ENCODE data around the gene MINDY4B.
"Not testable (repeated sequence)": the region's sequence is repeated elsewhere in the genome, so short reads cannot be mapped to it uniquely, and the experiment has no call there.

The MINDY4B gene

DNA sequence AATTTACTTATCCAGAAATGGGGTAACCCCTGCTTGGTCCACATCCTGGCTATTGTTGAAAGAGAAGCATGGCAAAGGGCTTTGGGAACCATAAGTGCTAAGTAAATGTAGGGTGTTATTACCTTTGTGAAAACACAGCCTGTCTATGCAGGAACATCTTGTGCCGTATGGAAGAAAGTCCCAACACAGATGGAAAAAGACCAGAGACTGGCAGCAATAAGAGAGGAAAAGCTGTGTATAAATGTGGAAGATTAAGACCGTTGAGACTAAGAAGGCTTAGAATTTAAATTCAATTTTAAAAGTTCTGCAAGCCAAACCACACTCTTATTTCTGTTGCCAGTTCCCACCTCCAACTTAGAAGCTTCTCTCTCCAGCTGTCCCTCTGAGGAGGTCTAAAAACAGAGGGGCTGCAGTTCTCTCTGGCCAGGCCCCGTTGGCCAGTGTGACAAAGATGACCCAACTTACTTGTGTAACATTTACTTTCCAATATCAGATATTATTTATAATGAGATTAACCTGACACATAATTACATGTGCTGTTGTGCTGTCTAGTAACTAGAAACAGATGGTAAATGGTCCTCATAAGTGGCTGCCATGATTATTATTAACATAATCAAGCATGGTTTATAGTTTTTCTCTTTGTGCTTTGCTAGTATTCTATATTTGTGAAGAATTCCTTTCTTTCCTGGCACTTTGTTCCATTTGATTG, 7.0 kb downstream of the MINDY4B start:
- DNase-seq (ENCODE audit: low spot score): no peak

DNA sequence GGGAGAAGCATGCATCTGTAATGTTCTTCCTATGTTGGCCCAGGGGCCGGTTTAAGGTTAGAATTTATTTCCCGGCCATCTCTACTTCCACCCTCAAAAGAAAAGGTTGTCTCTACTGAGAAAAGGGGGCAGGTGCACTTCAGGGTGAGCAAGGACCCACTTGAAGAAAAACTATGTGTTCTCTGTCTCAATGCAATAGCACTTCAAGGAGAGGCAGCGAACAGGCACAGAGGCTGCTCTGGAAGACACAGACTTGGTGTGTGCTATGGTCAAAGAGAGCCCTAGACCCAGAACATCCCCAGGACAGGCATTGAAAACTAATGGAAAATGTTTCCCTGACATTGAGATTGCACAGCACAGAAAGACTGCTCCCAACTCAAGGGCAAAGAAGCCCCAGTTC, 7.6 kb downstream of the MINDY4B start:
- DNase-seq (ENCODE audit: low spot score): no peak

DNA sequence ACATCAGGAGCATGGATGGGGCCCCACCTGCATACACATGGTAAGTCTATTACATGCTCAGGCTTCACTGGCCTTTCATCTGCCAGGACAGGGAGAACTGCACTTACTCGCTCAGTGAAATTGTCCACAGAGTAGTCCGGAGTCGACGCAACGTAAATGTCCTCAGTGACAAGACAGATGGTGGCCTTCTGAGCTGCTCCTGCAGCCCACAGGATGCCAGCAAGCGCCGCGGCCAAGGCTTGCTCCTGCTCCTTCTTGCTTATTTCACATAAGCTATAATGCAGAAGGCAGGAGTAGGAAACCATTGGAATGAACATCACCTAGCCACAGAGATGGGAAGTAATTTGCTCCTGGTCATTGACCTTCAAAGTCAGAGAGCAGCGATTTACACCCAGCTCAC, 14.4 kb downstream of the MINDY4B start:
- DNase-seq (ENCODE audit: low spot score): no peak

DNA sequence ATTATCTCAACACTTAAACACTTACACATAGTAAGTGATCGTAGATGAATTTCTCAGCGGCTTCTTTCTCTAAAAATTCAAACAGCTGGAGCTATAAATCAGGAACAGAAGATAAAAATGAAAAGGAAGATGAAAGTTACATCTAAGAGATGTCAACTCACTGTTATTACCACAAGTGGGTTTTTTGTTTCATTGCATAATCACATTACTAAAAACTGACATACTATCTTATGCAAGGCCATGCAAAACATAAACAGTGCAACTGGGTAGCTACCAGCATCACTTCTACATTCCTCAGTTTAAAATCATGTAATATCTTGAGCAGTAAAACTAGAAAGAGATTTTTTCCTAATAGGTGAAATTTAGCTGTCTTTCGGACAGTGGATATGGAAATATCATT, 14.9 kb downstream of the MINDY4B start:
- DNase-seq (ENCODE audit: low spot score): no peak

DNA sequence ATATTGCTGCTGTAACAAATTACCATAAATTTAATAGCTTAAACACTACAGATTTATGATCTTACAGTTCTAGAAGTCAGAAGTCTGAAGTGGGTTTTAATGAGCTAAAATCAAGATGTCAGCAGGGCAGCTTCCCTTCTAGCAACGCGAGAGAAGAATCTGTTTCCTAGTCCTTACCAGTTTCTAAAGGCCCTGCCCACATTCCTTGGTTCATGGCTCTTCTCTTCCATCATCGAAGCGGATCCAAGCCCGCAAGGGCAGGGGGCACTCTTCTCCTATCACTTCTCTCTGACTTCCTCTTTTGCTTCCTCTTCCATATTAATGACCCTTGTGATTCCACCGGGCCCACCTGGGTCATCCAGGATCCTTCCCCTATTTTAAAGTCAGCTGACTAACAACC, 16.1 kb downstream of the MINDY4B start:
- no peak for DNase-seq (ENCODE audit: low spot score)

DNA sequence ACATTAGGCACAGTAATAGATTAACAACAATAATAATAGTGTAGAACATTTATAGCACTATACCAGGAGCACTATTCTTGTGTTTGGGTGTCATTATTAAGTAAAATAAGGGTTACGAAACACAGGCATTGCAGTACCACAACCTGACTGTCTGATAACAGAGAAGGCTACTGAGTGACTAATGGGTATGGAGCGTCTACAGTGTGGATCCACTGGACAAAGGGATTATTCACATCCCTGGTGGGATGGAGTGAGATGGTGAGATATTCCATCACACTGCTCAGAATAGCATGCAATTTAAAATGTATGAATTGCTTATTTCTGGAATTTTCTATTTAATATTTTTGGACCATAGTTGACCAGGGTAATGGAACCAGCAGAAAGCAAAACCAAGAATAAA, 18.2 kb downstream of the MINDY4B start:
- DNase-seq (ENCODE audit: low spot score): no peak

DNA sequence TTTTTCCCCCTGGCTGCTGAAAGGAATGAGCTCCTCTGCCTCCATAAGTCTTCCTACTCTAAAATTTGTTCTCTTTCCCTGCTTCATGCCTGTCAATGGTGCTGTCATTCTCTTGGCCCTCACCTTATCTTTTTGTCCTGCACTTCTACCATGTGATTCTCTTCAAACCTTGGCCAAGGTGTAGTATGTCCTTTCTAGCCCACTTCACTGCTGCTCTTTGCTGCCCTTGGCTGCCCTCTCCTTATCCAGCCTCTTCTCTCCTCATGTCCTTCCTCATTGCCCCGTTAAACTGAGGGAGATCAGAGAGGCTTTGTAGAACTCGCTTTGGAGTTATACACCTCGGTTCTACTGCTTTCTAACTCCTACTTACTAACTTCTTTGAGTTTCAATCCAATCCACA, 19.7 kb downstream of the MINDY4B start:
- no peak for DNase-seq (ENCODE audit: low spot score)

DNA sequence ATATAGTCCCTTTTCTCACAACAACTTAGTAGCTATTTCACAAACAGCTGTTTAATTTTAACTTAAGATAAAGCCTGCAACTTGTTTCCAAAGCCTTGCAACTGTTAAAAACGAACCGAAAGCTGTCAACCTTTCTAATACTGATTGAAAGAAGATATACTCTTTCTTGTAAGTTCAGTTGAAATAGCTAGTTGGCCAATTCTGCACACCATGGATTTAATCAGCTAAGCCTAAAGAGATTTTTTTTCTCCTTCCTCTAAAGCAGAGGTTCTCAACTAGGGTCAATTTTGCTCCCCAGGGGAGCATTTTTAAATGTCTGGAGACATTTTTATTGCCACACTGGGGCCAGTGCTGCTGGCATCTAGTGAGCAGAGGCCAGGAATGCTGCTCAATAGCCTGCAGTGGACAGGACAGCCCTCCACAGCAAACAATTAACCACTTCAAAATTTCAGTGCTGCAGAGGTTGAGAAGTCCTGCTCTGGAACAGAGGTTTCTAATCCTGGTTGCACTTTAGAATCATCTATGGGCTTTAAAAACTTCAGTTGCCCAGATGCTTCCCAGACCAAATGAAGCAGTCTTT, 26.2 kb downstream of the MINDY4B start:
- no peak for DNase-seq (ENCODE audit: low spot score)

DNA sequence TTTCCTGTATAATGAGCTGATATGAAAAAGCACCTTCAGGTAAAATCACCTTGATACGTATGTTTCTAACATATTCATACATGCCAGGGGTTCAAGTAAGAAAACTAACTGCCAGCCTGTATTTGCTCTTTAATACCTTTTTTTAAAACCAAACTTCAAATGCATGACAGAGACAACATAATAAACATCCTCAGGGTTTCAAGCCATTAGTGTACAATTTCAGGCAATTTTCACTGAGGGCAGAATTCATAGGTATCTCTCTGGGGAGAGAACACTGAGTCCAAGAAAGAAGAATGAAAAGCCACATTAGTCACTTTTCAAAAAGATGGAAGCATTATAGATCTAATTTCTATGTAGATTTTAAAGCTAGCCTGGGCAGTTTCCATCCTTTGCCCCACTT, 26.9 kb downstream of the MINDY4B start:
- DNase-seq (ENCODE audit: low spot score): no peak

DNA sequence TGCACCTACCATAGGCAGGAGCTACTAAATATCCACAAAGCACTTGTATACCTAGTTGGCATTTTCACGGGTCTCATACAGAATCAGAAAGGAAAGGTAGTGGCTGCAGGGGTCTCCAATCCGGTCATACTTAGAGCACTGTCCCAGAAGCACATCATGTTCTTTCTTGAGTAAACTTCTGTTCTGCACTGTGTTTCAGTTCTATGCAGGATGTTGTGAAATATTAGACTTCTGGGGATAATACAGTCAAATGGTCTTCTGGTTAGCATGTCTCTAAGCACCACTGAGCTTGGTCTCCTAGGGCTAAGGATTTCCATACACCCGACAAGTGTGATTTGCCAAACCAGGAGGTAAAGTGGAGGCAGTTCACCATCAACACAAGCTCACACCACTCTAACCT, 27.9 kb downstream of the MINDY4B start:
- no peak for DNase-seq (ENCODE audit: low spot score)

DNA sequence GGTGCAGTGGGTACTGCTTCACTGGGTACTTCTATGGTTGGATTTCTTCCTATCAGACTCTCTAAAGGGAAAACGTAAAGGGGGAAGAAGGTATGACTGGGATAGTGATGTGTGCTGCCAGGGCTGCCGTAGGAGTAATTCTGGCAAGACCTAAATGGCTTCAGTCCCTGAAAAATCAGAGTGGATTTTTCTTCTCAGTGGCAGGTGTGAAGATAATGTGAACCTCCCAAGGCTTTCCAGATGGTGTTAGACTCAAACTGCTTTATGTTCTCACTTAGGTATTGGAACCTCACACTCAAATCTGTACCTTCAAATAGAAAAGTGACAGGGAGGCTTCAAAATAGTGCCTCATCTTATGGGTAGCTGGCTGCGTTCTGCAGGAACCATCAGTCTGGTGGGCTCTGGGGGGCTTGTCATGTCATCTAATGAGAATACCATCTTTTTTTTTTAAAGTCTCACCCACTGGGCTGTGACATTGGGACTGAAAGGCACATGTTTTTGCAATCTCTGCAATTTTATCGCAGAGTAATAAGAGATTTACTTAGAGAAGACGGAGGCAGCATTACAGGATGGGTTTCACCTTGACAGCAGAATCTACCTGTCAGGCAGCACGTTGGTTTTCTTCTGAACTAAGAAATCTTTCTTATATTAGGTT, 28.5 kb downstream of the MINDY4B start:
- no peak for DNase-seq (ENCODE audit: low spot score)

DNA sequence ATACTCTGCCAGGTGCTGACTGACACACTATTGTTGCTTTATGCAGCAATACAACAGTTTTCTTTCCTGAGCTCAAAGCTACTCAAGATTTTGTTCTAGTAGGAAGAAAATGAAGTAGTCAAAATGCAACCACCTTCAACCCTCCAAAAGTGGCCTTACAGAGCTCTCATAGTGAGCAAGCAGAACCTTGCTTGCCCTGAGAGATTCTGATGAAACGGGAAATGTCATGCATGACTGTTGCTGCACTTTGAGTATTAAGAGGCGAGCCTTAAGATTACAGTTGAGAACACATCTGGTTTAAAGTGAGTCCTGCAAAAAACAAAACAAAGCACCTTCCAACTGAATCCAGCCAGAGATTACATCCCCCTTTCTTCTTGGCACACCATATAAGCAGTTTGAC, 29.7 kb downstream of the MINDY4B start:
- no peak for DNase-seq (ENCODE audit: low spot score)

DNA sequence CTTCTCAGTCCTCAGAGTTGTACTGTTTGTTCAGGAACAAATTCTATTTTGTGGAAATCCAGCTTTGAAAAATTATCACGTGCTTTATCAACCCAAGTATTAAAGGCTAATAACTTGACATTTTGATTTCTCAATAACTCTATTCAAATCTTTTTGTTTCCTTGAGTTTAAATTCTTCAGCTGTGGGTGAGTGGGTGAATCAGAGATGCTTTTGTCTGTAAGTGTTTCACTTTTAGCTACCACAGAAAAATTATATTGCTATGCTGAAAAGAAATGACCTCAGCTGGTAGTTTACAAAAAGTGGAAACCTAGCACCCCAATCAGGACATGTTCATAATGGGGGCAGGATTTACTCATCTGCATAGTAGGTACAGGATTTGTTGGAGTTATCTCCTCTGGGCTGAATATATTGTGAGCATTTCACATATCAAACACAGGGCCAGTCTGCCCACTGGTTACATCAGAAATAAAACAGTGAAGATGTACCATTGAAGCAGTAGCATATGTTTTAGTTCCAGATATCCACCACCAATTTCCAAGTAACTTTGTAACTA, 30.5 kb downstream of the MINDY4B start:
- no peak for DNase-seq (ENCODE audit: low spot score)

DNA sequence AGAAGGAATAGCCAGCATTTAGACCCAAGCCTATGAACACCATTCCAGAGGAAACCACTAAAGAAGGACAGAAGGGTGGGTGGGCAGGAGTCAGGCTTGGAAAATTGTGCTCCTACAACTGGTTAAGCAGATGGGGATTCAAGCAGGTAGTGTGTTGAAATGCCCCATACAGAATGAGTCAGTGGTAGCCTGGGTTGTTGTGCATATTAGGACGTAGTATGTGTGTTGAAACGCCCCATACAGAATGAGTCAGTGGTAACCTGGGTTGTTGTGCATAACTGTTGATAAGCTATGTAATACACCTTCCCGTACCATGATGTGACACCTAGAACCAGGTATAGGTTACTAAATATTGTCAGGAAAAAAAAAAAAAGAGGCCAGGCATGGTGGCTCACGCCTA, 34.0 kb downstream of the MINDY4B start:
- DNase-seq (ENCODE audit: low spot score): no peak

DNA sequence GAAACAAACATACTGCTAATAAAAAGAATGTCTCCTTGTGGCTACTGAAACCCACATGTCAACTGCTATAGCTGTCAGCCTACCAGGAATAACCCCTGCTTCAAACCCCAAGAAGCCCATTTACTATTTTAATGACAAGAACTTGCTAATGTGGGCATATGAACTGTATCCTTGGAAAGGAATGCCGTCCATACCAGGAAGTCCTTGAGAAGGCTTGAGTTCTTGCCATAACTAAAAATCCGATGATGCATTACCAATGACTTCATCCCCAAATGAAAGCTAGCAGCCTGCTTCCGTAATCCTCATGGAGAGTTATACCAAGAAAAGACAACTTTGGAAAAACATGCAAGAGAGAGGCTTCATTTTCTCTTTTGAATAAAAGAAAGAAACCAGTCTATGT, 34.8 kb downstream of the MINDY4B start:
- no peak for DNase-seq (ENCODE audit: low spot score)

DNA sequence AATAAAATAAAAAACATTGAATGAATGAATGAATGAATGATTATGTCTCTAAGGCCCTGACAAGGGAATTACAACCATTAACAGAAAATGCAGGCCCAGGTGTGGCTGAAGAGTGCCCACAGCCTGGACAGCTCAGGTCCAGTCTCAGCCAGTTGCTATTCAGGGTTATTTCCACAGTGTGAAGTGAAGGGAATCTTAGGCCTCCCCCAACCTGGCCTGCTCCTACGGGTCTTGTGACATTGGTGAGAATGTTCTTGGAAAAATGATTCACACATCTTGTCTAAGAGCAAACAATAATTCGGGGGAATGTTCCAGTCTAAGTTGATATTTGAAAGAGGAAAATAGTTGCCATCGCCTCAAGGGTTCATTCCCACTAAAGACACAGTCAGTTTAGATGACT, 37.0 kb downstream of the MINDY4B start:
- DNase-seq (ENCODE audit: low spot score): no peak

DNA sequence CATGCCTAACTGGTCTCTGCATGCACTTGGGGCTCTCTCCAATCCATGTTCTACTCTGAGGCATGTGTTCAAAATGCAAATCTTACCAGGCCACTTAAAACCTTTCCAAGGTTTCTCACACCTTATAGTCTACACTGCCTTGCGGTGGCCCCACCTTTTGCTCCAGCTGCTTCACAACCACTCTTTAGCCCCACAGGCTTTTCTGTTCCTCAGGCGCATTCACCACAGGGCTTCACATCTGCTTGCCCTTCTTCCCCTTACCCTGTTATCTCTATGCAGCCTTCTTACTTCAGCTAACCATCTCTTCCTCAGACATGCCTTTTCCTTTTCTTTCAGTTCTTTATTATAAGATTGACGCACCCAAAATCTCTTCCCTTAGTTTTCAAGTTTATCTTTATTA, 37.8 kb downstream of the MINDY4B start:
- DNase-seq (ENCODE audit: low spot score): no peak

DNA sequence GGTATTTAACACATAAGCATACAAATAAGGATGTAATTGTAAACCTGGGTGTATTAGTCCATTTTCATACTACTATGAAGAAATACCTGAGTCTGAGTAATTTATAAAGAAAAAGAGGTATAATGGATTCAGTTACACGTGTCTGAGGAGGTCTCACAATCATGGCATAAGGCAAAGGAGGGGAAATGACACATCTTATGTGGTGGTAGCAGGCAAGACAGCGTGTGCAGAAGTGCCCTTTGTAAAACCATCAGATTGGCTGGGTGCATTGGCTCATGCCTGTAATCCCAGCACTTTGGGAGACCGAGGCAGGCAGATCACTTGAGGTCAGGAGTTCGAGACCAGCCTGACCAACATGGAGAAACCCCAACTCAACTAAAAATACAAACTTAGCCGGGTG, 41.3 kb downstream of the MINDY4B start:
- DNase-seq (ENCODE audit: low spot score): not testable (repeated sequence)

DNA sequence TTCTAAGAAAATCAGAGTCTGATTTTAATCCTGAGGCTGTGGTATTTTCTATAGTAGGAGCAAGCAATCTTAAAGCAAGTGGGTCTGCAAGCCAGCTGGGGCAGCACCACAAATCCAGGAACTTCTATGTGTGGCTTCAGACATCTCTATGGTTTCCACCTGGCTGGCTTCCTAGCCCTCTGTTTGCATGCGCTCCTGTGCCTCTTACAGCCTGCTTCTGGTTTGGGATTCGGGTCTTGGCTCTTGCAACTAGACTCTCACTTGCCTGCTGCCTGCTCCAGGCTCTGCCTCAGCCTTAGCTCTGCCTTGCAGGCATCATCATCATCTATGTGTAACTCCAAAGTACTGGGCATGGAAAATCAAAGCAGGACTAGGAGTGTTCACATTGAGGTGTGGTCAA, 43.4 kb downstream of the MINDY4B start:
- no peak for DNase-seq (ENCODE audit: low spot score)

DNA sequence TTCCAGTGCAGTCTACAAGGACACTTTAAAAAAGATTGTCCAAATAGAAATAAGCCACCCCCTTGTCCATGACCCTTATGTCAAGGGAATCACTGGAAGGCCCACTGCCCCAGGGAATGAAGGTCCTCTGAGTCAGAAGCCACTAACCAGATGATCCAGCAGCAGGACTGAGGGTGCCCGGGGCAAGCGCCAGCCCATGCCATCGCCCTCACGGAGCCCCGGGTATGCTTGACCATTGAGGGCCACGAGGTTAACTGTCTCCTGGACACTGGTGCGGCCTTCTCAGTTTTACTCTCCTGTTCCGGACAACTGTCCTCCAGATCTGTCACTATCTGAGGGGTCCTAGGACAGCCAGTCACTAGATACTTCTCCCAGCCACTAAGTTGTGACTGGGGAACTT, 47.3 kb downstream of the MINDY4B start:
- not testable (repeated sequence) for DNase-seq (ENCODE audit: low spot score)

DNA sequence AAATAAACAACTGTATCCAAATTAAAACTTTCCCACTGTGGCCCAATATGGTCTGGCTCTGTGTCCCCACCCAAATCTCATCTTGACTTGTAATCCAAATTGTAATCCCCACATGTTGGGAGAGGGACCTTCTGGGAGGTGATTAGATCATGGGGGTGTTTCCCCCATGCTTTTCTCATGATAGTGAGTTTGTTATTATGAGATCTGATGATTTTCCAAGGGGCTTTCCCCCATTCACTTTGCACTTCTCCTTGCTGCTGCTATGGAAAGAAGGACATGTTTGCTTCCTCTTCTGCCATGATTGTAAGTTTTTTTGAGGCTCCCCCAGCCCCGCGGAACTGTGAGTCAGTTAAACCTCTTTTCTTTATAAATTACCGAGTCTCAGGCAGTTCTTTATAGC, 55.0 kb downstream of the MINDY4B start:
- no peak for DNase-seq (ENCODE audit: low spot score)

DNA sequence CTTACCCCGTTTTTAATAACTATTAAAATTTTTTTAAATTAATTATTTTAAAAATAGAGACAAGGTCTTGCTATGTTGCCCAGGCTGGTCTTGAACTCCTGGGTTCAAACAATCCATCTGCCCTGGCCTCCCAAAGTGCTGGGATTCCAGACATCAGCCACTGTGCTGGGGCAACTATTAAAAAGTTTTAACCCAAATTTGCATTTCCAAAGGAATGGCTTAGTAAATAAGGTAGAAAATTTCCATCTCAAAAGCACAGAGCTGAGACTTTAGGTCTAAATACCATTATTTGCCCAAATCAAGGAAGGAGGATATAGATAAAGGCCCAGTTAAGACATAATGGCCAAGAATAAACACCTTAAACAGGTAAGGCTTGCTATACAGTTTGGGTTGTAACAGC, 56.4 kb downstream of the MINDY4B start:
- DNase-seq (ENCODE audit: low spot score): no peak

DNA sequence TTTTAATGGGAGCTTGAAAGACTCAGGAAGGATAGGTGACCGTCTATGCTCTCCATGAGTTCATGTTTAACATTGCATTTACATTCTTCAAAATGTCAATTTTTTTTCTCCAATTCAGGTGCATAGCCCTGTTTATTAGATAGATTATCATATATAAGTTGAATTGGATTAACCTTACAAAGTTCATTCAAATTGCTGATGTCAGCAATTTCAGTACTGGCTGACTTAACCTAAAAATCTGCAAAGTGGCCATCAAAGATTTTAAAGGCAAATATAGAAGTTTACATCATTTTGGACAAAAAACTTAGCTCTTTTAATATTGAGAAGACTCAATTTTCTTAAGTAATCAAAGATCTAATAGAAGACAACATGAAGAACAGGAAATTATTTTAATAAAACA, 57.8 kb downstream of the MINDY4B start:
- no peak for DNase-seq (ENCODE audit: low spot score)

DNA sequence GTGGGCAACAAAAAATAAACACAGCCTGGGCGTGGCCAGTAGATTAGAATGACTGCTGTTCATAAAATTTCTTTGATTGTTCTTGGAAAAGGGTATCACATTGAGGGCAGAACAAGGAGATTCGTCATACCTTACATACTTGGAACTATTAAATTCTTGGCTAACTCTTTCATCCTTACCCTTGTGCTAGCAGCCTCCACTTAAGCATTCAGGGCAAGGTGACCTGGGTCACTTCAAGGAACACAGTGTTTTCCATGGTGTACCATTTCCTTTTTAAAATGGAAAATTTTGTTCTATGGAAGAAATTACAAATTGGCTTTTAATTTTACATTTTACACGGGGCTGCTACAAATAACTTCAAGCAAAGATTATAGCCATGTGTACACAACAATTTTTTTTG, 60.8 kb downstream of the MINDY4B start:
- DNase-seq (ENCODE audit: low spot score): no peak
